ENCODE data around the gene IL15RA. TPM values are rescaled to one million over a fixed set of nuclear protein-coding genes. Genes with fewer than 3 reads are reported as not detected.
"Not testable (repeated sequence)": the region's sequence is repeated elsewhere in the genome, so short reads cannot be mapped to it uniquely, and the experiment has no call there.

The IL15RA gene
- total and polyA plus RNA-seq, 4 donors = 0.81 to 2.1 (median 0.87) TPM

GRCh38 chr10:5963071-5963470 is 14.3 kb downstream of the IL15RA start:
- 62% methylated on average over 5 of the region's 7 CpGs for WGBS (ENCODE audit: insufficient coverage)
- no peak for DNase-seq (ENCODE audit: low read depth in 4 of 6, low spot score in 6 of 6)
- Histone ChIP-seq H3K27me3 (ENCODE audit: control insufficient read depth, insufficient read depth, low read length) (no peaks in the 10 kb centered on the region), H3K9me3 (ENCODE audit: control insufficient read depth, insufficient read depth, low read length) (no peaks in the 10 kb centered on the region), H3K36me3 (ENCODE audit: control insufficient read depth, insufficient read depth, low read length) (no peaks in the 10 kb centered on the region), H3K4me1 (ENCODE audit: control insufficient read depth, insufficient read depth, low read length) (no peaks in the 10 kb centered on the region), H3K4me3 (ENCODE audit: low read depth, low read length) (no peak overlapping the region), H3K27ac (ENCODE audit: low read depth, low read length) (no peak overlapping the region)

DNA sequence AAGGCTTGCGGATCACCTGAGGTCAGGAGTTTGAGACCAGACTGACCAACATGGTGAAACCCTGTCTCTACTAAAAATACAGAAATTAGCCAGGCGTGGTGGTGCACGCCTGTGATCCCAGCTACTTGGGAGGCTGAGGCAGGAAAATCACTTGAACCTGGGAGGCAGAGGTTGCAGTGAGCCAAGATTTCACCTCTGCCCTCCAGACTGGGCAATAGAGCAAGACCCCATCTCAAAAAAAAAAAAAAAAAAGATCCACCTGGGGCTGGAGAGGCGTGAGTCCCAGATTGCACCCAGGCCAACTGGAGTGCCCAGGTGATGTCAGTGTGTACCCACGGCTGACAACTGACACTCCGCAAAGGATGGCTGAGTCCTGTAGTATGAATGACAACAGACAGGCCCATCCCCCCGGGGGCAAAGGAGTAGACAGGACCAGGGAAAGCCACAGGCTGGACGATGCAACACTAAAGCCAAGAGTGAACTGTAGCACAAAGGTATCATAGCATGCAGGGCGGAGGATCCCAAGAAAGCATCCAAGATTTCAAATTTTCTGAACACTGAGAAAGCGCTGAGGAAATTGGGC is 14.9 kb downstream of the IL15RA start:
- DNase-seq (ENCODE audit: low read depth in 4 of 6, low spot score in 6 of 6); H3K36me3 ChIP-seq (ENCODE audit: control insufficient read depth, insufficient read depth, low read length); H3K27ac ChIP-seq (ENCODE audit: low read depth, low read length); H3K27me3 ChIP-seq (ENCODE audit: control insufficient read depth, insufficient read depth, low read length); H3K4me1 ChIP-seq (ENCODE audit: control insufficient read depth, insufficient read depth, low read length); H3K4me3 ChIP-seq (ENCODE audit: low read depth, low read length); H3K9me3 ChIP-seq (ENCODE audit: control insufficient read depth, insufficient read depth, low read length): not testable (repeated sequence)
- WGBS (ENCODE audit: insufficient coverage) = 92% methylated on average over 8 of the region's 10 CpGs

DNA sequence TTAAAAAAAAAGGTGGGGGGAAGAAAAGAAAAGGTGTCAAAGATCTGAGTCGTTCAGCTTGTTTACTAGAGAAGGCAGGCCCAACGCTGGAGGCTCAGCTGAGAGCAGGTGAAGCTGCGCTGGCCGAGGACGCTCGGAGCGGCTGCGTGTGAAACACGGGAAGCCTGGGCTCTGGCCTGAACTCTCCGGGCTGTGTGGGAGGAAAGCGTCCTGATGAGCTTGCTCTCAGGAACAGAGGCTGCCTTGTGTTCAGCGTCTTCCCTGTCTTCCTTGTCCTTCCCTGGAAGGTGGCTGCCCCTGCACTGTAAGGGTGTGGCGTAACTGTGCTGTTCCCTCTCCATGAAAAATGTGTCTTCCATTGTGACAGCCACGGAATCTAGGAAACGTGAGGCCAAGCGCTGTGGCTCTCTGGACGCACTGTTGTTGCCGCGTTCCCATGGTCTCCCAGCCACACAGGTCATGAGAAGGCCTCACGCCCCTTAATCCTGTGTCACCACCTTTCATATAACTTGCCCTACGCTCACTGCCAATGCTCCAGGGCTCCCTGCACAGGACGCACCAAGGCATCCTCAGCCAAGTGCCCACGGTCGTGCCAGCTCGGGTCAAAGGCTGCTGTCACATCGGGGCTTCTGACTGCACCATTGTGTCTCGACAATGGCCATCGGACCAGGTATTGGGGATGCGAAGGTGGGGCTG is 15.8 kb downstream of the IL15RA start:
- WGBS (ENCODE audit: insufficient coverage) = 79% methylated on average over 29 of the region's 29 CpGs
- no peak for DNase-seq (ENCODE audit: low read depth in 4 of 6, low spot score in 6 of 6)
- Histone ChIP-seq H3K9me3 (ENCODE audit: control insufficient read depth, insufficient read depth, low read length) (no peaks in the 10 kb centered on the region), H3K4me1 (ENCODE audit: control insufficient read depth, insufficient read depth, low read length) (no peaks in the 10 kb centered on the region), H3K27me3 (ENCODE audit: control insufficient read depth, insufficient read depth, low read length) (no peaks in the 10 kb centered on the region), H3K36me3 (ENCODE audit: control insufficient read depth, insufficient read depth, low read length) (no peaks in the 10 kb centered on the region), H3K4me3 (ENCODE audit: low read depth, low read length) (no peak overlapping the region), H3K27ac (ENCODE audit: low read depth, low read length) (no peak overlapping the region)

DNA sequence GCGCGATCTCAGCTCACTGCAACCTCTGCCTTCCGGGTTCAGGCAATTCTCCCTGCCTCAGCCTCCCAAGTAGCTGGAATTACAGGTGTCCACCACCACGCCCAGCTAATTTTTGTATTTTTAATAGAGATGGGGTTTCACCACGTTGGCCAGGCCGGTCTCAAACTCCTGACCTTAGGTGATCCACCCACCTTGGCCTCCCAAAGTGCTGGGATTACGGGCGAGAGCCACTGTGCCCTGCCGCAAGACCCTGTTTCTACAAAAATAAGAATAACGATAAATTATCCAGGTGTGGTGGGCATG is 16.4 kb downstream of the IL15RA start:
- WGBS (ENCODE audit: insufficient coverage) = 92% methylated on average over 2 of the region's 10 CpGs
- not testable (repeated sequence) for H3K4me3 ChIP-seq (ENCODE audit: low read depth, low read length); H3K4me1 ChIP-seq (ENCODE audit: control insufficient read depth, insufficient read depth, low read length); H3K27me3 ChIP-seq (ENCODE audit: control insufficient read depth, insufficient read depth, low read length); H3K9me3 ChIP-seq (ENCODE audit: control insufficient read depth, insufficient read depth, low read length); DNase-seq (ENCODE audit: low read depth in 4 of 6, low spot score in 6 of 6); H3K36me3 ChIP-seq (ENCODE audit: control insufficient read depth, insufficient read depth, low read length); H3K27ac ChIP-seq (ENCODE audit: low read depth, low read length)

DNA sequence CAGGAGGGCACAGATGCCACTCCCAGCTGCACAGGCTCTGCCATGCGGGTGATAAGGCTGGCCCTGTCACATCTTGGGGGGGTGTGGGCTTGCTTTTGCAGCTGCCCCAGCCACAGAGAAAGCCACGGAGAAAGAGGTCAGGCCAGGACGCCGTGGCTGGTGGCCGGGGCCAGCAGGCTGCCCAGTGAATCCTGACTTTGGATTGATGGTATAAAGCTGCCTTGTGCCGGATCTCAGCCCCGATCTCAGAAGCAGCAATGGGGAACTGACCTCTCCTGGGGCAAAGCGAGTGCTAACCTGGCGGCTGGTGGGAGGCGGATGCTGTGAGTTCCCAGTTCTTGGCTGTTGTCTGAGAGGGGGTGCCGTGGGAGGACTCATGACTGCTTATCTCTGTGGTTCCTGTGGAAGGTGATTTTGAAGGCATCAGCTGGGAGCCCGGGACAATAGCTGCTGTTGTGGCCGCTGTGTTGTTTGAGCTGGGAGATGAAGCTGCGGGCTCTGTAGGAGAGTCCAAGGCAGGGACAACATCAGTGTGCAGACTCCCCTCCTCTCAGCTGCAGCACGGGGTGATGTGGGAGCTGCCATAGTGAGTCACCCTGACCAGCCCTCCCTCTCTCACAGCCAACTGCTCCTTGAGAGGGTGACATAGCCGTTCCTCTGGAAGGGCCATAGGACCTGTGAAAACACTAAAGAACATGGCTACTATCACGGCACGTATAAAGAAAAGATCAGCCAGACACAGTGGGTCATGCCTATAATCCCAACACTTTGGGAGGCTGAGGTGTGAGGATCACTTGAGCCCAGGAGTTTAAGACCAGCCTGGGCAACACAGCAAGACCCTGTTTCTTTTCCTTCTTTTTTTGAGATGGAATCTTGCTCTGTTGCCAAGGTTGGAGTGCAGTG is 17.0 kb downstream of the IL15RA start:
- 83% methylated on average over 14 of the region's 18 CpGs for WGBS (ENCODE audit: insufficient coverage)
- DNase-seq (ENCODE audit: low read depth in 4 of 6, low spot score in 6 of 6) = no peak
- H3K27ac ChIP-seq (ENCODE audit: low read depth, low read length) = no peak overlapping the region
- H3K27me3 ChIP-seq (ENCODE audit: control insufficient read depth, insufficient read depth, low read length) = no peaks in the 10 kb centered on the region
- no peaks in the 10 kb centered on the region for H3K4me1 ChIP-seq (ENCODE audit: control insufficient read depth, insufficient read depth, low read length)
- no peaks in the 10 kb centered on the region for H3K36me3 ChIP-seq (ENCODE audit: control insufficient read depth, insufficient read depth, low read length)
- H3K4me3 ChIP-seq (ENCODE audit: low read depth, low read length) = no peak overlapping the region
- no peaks in the 10 kb centered on the region for H3K9me3 ChIP-seq (ENCODE audit: control insufficient read depth, insufficient read depth, low read length)

DNA sequence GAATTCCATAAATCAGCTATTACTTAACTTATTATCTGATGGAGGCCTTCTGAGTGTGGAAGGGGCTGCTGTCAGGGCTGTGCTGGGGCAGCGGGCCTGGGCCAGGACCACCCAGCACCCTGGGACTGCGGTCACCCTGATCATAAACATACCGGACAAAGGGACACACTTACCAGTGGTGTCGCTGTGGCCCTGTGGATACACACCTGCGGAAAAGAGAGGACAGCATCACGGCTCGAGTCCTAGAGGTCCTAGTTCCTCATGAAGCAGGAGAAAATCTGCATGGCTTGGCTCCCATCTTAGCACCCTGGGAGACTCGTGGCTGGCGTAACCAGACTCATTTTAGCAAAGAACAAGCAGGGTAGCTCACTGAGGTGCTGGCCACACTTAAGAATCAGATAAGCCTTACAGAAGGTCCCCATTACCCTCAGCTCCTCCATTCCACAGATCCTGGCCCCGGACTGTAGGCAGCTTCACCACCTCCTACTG is 17.7 kb downstream of the IL15RA start:
- no peak overlapping the region for H3K27ac ChIP-seq (ENCODE audit: low read depth, low read length)
- 82% methylated on average over 10 of the region's 10 CpGs for WGBS (ENCODE audit: insufficient coverage)
- DNase-seq (ENCODE audit: low read depth in 4 of 6, low spot score in 6 of 6) = no peak
- no peaks in the 10 kb centered on the region for H3K36me3 ChIP-seq (ENCODE audit: control insufficient read depth, insufficient read depth, low read length)
- H3K9me3 ChIP-seq (ENCODE audit: control insufficient read depth, insufficient read depth, low read length) = no peaks in the 10 kb centered on the region
- no peaks in the 10 kb centered on the region for H3K27me3 ChIP-seq (ENCODE audit: control insufficient read depth, insufficient read depth, low read length)
- H3K4me1 ChIP-seq (ENCODE audit: control insufficient read depth, insufficient read depth, low read length) = no peaks in the 10 kb centered on the region
- H3K4me3 ChIP-seq (ENCODE audit: low read depth, low read length) = no peak overlapping the region

DNA sequence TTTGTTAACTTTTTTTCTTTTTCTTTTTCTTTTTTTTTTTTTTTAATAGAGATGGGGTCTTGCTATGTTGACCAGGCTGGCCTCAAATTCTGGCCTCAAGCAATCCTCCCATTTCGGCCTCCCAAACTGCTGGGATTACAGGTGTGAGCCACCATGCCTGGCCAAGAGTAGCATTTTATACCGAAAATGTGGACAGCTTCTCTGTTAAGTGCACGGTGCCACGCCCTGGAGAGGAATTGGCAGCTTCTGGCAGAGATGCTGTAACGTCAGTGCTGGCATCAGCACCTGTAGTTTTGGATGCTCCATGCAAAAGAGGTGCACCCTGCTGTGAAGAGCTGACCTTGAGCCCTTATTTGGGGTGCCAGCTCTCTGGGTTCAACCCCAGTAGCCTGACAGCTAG is 18.2 kb downstream of the IL15RA start:
- Histone ChIP-seq H3K27me3 (ENCODE audit: control insufficient read depth, insufficient read depth, low read length) (no peaks in the 10 kb centered on the region), H3K36me3 (ENCODE audit: control insufficient read depth, insufficient read depth, low read length) (no peaks in the 10 kb centered on the region), H3K4me3 (ENCODE audit: low read depth, low read length) (no peak overlapping the region), H3K9me3 (ENCODE audit: control insufficient read depth, insufficient read depth, low read length) (no peaks in the 10 kb centered on the region), H3K27ac (ENCODE audit: low read depth, low read length) (no peak overlapping the region), H3K4me1 (ENCODE audit: control insufficient read depth, insufficient read depth, low read length) (no peaks in the 10 kb centered on the region)
- WGBS (ENCODE audit: insufficient coverage) = 94% methylated on average over 5 of the region's 5 CpGs
- DNase-seq (ENCODE audit: low read depth in 4 of 6, low spot score in 6 of 6) = no peak

GRCh38 chr10:5958675-5959074 is 18.7 kb downstream of the IL15RA start:
- H3K36me3 ChIP-seq (ENCODE audit: control insufficient read depth, insufficient read depth, low read length) = no peaks in the 10 kb centered on the region
- H3K27ac ChIP-seq (ENCODE audit: low read depth, low read length) = no peak overlapping the region
- H3K4me3 ChIP-seq (ENCODE audit: low read depth, low read length) = no peak overlapping the region
- H3K9me3 ChIP-seq (ENCODE audit: control insufficient read depth, insufficient read depth, low read length) = no peaks in the 10 kb centered on the region
- H3K27me3 ChIP-seq (ENCODE audit: control insufficient read depth, insufficient read depth, low read length) = no peaks in the 10 kb centered on the region
- WGBS (ENCODE audit: insufficient coverage) = 50% methylated on average over 1 of the region's 6 CpGs
- no peaks in the 10 kb centered on the region for H3K4me1 ChIP-seq (ENCODE audit: control insufficient read depth, insufficient read depth, low read length)
- no peak for DNase-seq (ENCODE audit: low read depth in 4 of 6, low spot score in 6 of 6)

GRCh38 chr10:5958077-5958476 is 19.3 kb downstream of the IL15RA start:
- no peak overlapping the region for H3K4me3 ChIP-seq (ENCODE audit: low read depth, low read length)
- H3K27ac ChIP-seq (ENCODE audit: low read depth, low read length) = no peak overlapping the region
- H3K36me3 ChIP-seq (ENCODE audit: control insufficient read depth, insufficient read depth, low read length) = no peaks in the 10 kb centered on the region
- no peaks in the 10 kb centered on the region for H3K27me3 ChIP-seq (ENCODE audit: control insufficient read depth, insufficient read depth, low read length)
- H3K9me3 ChIP-seq (ENCODE audit: control insufficient read depth, insufficient read depth, low read length) = no peaks in the 10 kb centered on the region
- no peaks in the 10 kb centered on the region for H3K4me1 ChIP-seq (ENCODE audit: control insufficient read depth, insufficient read depth, low read length)
- WGBS (ENCODE audit: insufficient coverage) = 86% methylated on average over 1 of the region's 2 CpGs
- DNase-seq (ENCODE audit: low read depth in 4 of 6, low spot score in 6 of 6) = peak in 1 of 6 donors; percentile 49

All from spinal cord (tissue), 10 donors.